H9 (cell line): ENCODE measurements around the gene NCOA5. TPM values are rescaled to one million over a fixed set of nuclear protein-coding genes. Genes with fewer than 3 reads are reported as not detected.

Experiments used
- DNase-seq: peaks from one replicate; pipeline ENCODE4 v3.0.0-alpha.2; 2017
- H2AFZ ChIP-seq: one replicate; pipeline ENCODE4 v1.6.1; 2013; ENCODE audit warnings: mild to moderate bottlenecking, low read length, control low read depth, moderate library complexity
- H2AK5ac ChIP-seq: 2 replicates; pipeline ENCODE4 v1.6.1; 2013; ENCODE audit warnings: low read length, control low read depth, mixed read lengths; ENCODE audit not compliant: insufficient read length
- H2BK120ac ChIP-seq: one replicate; pipeline ENCODE4 v1.6.1; 2013; ENCODE audit warnings: low read depth, mild to moderate bottlenecking, low read length, control low read depth, inconsistent platforms; ENCODE audit not compliant: poor library complexity, severe bottlenecking
- H2BK12ac ChIP-seq: 2 replicates; pipeline ENCODE4 v1.6.1; 2013; ENCODE audit warnings: low read length, control low read depth, mixed read lengths, low read depth; ENCODE audit not compliant: insufficient read length
- H2BK15ac ChIP-seq: 2 replicates; pipeline ENCODE4 v1.6.1; 2013; ENCODE audit warnings: low read depth, low read length, control low read depth
- H2BK20ac ChIP-seq: one replicate; pipeline ENCODE4 v1.6.1; 2013; ENCODE audit warnings: low read depth, mild to moderate bottlenecking, low read length, control low read depth, inconsistent platforms; ENCODE audit not compliant: poor library complexity, severe bottlenecking
- H2BK5ac ChIP-seq: 2 replicates; pipeline ENCODE4 v1.6.1; 2013; ENCODE audit warnings: low read length, control low read depth, mixed read lengths; ENCODE audit not compliant: insufficient read length
- H3K14ac ChIP-seq: 2 replicates; pipeline ENCODE4 v1.6.1; 2013; ENCODE audit warnings: low read length, control low read depth; ENCODE audit not compliant: insufficient read depth
- H3K18ac ChIP-seq: 2 replicates; pipeline ENCODE4 v1.6.1; 2013; ENCODE audit warnings: low read depth, mild to moderate bottlenecking, mixed read lengths, low read length, control low read depth; ENCODE audit not compliant: insufficient read length
- H3K23ac ChIP-seq: 2 replicates; pipeline ENCODE4 v1.6.1; 2013; ENCODE audit warnings: low read length, control low read depth, mixed read lengths, low read depth; ENCODE audit not compliant: insufficient read length
- H3K23me2 ChIP-seq: 2 replicates; pipeline ENCODE4 v1.6.1; 2013; ENCODE audit warnings: low read depth, mild to moderate bottlenecking, mixed read lengths, low read length, control low read depth; ENCODE audit not compliant: insufficient read length, poor library complexity, severe bottlenecking
- H3K27ac ChIP-seq: 2 replicates; pipeline ENCODE4 v1.5.1; 2013; ENCODE audit warnings: low read length, control low read depth, mixed read lengths, low read depth; ENCODE audit not compliant: insufficient read length
- H3K27me3 ChIP-seq: 2 replicates; pipeline ENCODE4 v1.6.1; 2013; ENCODE audit warnings: low read length, control low read depth, inconsistent platforms; ENCODE audit not compliant: insufficient read depth
- H3K4ac ChIP-seq: 2 replicates; pipeline ENCODE4 v1.6.1; 2013; ENCODE audit warnings: low read depth, mild to moderate bottlenecking, control low read depth, inconsistent platforms, low read length, moderate library complexity
- H3K4me1 ChIP-seq: 2 replicates; pipeline ENCODE4 v1.6.1; 2013; ENCODE audit warnings: low read length, control low read depth, inconsistent platforms; ENCODE audit not compliant: insufficient read depth
- H3K4me2 ChIP-seq: 2 replicates; pipeline ENCODE4 v1.6.1; 2013; ENCODE audit warnings: low read length, control low read depth, mixed read lengths; ENCODE audit not compliant: insufficient read length, insufficient read depth
- H3K56ac ChIP-seq: 2 replicates; pipeline ENCODE4 v1.6.1; 2013; ENCODE audit warnings: low read depth, mild to moderate bottlenecking, mixed read lengths, low read length, control low read depth; ENCODE audit not compliant: insufficient read length
- H3K79me1 ChIP-seq: 2 replicates; pipeline ENCODE4 v1.6.1; 2013; ENCODE audit warnings: low read depth, mild to moderate bottlenecking, moderate library complexity, low read length, control low read depth, inconsistent platforms; ENCODE audit not compliant: insufficient read depth, poor library complexity, severe bottlenecking
- H3K79me2 ChIP-seq: 2 replicates; pipeline ENCODE4 v1.6.1; 2013; ENCODE audit warnings: low read length, control low read depth, inconsistent platforms; ENCODE audit not compliant: insufficient read depth
- H3K9ac ChIP-seq: 2 replicates; pipeline ENCODE4 v1.6.1; 2013; ENCODE audit warnings: low read length, control low read depth, mixed read lengths; ENCODE audit not compliant: insufficient read length; ENCODE audit errors: extremely low read depth
- H3K9me3 ChIP-seq: one replicate; pipeline ENCODE4 v1.6.1; 2013; ENCODE audit warnings: low read depth, low read length, inconsistent platforms; ENCODE audit not compliant: control insufficient read depth
- H3T11ph ChIP-seq: one replicate; pipeline ENCODE4 v1.6.1; 2013; ENCODE audit warnings: mild to moderate bottlenecking, low read length, control low read depth, inconsistent platforms
- H4K20me1 ChIP-seq: one replicate; pipeline ENCODE4 v1.6.1; 2013; ENCODE audit not compliant: control insufficient read depth, insufficient read length, insufficient read depth
- H4K5ac ChIP-seq: 2 replicates; pipeline ENCODE4 v1.6.1; 2013; ENCODE audit warnings: low read depth, mild to moderate bottlenecking, mixed read lengths, low read length, control low read depth; ENCODE audit not compliant: insufficient read length
- H4K8ac ChIP-seq: replicated peaks from 2 replicates; pipeline ENCODE4 v1.6.1; 2013; ENCODE audit warnings: low read length, control low read depth, mixed read lengths, low read depth; ENCODE audit not compliant: insufficient read length
- H4K91ac ChIP-seq: 2 replicates; pipeline ENCODE4 v1.6.1; 2013; ENCODE audit warnings: low read depth, mild to moderate bottlenecking, moderate library complexity, mixed read lengths, low read length, control low read depth; ENCODE audit not compliant: insufficient read length
- H3K27ac Mint-ChIP-seq, 3 experiments: 2 replicates in 2 of 3; 3 replicates in 1 of 3; pipeline ENCODE4 v1.8.0; 2020 to 2021; ENCODE audit warnings: mixed read lengths in 3 of 3, mild to moderate bottlenecking in 1 of 3, moderate library complexity in 1 of 3
- H3K27me3 Mint-ChIP-seq: 2 replicates; pipeline ENCODE4 v1.8.0; 2021; ENCODE audit warnings: low read depth, mild to moderate bottlenecking, moderate library complexity, mixed read lengths
- H3K36me3 Mint-ChIP-seq, 3 experiments: 2 replicates in 2 of 3; 3 replicates in 1 of 3; pipeline ENCODE4 v1.8.0; 2020 to 2021; ENCODE audit warnings: low read depth in 3 of 3, mixed read lengths in 3 of 3; ENCODE audit not compliant: insufficient read depth in 1 of 3
- H3K4me1 Mint-ChIP-seq, 2 experiments: 2 replicates each; pipeline ENCODE4 v1.8.0; 2020; ENCODE audit warnings: mixed read lengths in 2 of 2
- H3K4me3 Mint-ChIP-seq, 2 experiments: 2 replicates in 1 of 2; 3 replicates in 1 of 2; pipeline ENCODE4 v1.8.0; 2020 to 2021; ENCODE audit warnings: mild to moderate bottlenecking in 2 of 2, mixed read lengths in 2 of 2, moderate library complexity in 1 of 2
- H3K9me3 Mint-ChIP-seq, 2 experiments: 2 replicates in 1 of 2; 3 replicates in 1 of 2; pipeline ENCODE4 v1.8.0; 2020; ENCODE audit warnings: mild to moderate bottlenecking in 2 of 2, mixed read lengths in 2 of 2, moderate library complexity in 1 of 2
- WGBS: extraction: QIAGEN DNeasy Blood & Tissue Kit; methylation state at CpG from one replicate; pipeline ENCODE4 v1.1.7; 2013; ENCODE audit warnings: missing lambda C conversion rate, low lambda C conversion rate, mixed read lengths; ENCODE audit not compliant: insufficient read length; ENCODE audit errors: extremely low coverage; 5-methylcytosine and 5-hydroxymethylcytosine counted together
- total RNA-seq: library from RNA; stranded (reverse); gene quantifications from 2 replicates; pipeline ENCODE4 v1.2.1, GENCODE V29; 2021
- TF ChIP-seq, protein P1 (sequence below): fragments of 200-600 bp; sonication (generic); conservative IDR thresholded peaks from 3 replicates; pipeline ENCODE4 v1.8.0; 2021; ENCODE audit warnings: antibody characterized with exemption, mild to moderate bottlenecking

NCOA5 gene
- total RNA-seq, 1 experiment from 2014 or later, result 55.7 TPM

DNA sequence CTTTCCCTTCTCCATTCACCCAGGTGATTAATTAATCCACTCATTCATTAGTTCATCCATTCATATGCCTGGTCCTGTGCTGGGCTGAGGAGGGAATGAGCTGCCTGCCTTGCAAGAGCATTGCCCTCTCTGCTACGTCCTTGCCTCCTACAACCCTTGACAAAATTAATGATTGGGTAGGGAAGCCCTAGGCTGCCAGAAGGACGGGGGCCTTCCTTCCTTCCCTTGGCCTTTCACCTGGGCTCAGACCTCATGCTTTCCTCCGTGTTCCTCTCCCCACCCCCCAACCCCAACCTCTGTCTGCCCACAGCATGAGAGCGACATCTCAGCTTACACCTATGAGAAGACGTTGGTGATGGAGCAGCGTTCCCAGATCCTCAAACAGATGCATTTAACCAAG lies 35.2 kb downstream of the NCOA5 start:
- Histone ChIP-seq H3K18ac (no peak overlapping the region), H3K27ac (no peak overlapping the region), H4K91ac (no peak overlapping the region), H3K23me2 (peaks cover 18% of the 10 kb centered on the region), H3K79me1 (no peaks in the 10 kb centered on the region), H2BK5ac (no peak overlapping the region), H3K27me3 (peaks cover 25% of the 10 kb centered on the region; the same call in 1 of the 2 replicates), H3K14ac (no peak overlapping the region), H2BK15ac (no peak overlapping the region), H2BK120ac (no peak overlapping the region), H3T11ph (no peak overlapping the region), H3K9me3 (no peaks in the 10 kb centered on the region), H3K4ac (no peak overlapping the region), H3K79me2 (no peaks in the 10 kb centered on the region), H4K5ac (no peak overlapping the region), H3K56ac (no peak overlapping the region), H2AK5ac (no peak overlapping the region), H2BK12ac (no peak overlapping the region), H3K4me2 (no peak overlapping the region), H2AFZ (no peak overlapping the region), H2BK20ac (no peak overlapping the region), H3K23ac (no peak overlapping the region), H4K8ac (no peak overlapping the region), H4K20me1 (no peaks in the 10 kb centered on the region), H3K4me1 (no peaks in the 10 kb centered on the region), H3K9ac (no peak overlapping the region)
- DNase-seq, result no peak
- Mint-ChIP-seq H3K4me1 (peaks cover 11 to 16% of the 10 kb centered on the region in 2 experiments), H3K27me3 (peaks cover 92% of the 10 kb centered on the region), H3K36me3 (0 out of 7 replicates have a peak, but pooled peaks cover 0 to 1% (median 0%) of the 10 kb centered on the region in 3 experiments), H3K9me3 (no peaks in the 10 kb centered on the region), H3K4me3 (no peak overlapping the region), H3K27ac (no peak overlapping the region)
- WGBS, result no CpG with 5 or more reads among the region's 6 CpGs
- TF ChIP-seq, protein P1, sequence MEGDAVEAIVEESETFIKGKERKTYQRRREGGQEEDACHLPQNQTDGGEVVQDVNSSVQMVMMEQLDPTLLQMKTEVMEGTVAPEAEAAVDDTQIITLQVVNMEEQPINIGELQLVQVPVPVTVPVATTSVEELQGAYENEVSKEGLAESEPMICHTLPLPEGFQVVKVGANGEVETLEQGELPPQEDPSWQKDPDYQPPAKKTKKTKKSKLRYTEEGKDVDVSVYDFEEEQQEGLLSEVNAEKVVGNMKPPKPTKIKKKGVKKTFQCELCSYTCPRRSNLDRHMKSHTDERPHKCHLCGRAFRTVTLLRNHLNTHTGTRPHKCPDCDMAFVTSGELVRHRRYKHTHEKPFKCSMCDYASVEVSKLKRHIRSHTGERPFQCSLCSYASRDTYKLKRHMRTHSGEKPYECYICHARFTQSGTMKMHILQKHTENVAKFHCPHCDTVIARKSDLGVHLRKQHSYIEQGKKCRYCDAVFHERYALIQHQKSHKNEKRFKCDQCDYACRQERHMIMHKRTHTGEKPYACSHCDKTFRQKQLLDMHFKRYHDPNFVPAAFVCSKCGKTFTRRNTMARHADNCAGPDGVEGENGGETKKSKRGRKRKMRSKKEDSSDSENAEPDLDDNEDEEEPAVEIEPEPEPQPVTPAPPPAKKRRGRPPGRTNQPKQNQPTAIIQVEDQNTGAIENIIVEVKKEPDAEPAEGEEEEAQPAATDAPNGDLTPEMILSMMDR, result no peak
